ENCODE results near the gene CEACAM1.
"Not testable (repeated sequence)": the region's sequence is repeated elsewhere in the genome, so short reads cannot be mapped to it uniquely, and the experiment has no call there.

The CEACAM1 gene

GRCh38 chr19:42554046-42554575, 25.8 kb upstream of the CEACAM1 start:
- DNase-seq (no peak), ATAC-seq (no peak)
- H3K4me1 Mint-ChIP-seq = peaks cover 11% of the 10 kb centered on the region
- peaks cover 57% of the 10 kb centered on the region for H3K27me3 Mint-ChIP-seq
- peak overlapping the region in 1 of 2 donors; percentile 31 for H3K27ac Mint-ChIP-seq
- H3K9me3 Mint-ChIP-seq = peaks cover 6 to 8% of the 10 kb centered on the region in 2 donors
- no peak overlapping the region for H3K4me3 Mint-ChIP-seq

- ATAC-seq = no peak
- Mint-ChIP-seq H3K27me3 (peaks cover 57% of the 10 kb centered on the region), H3K4me3 (no peak overlapping the region), H3K27ac (peak overlapping the region in 1 of 2 donors; percentile 54), H3K4me1 (peaks cover 11% of the 10 kb centered on the region), H3K9me3 (peaks cover 8 to 13% of the 10 kb centered on the region in 2 donors)
- no peak for DNase-seq
Observed at GRCh38 chr19:42553292-42554045, 25.2 kb upstream of the CEACAM1 start.

- peaks cover 11% of the 10 kb centered on the region for H3K4me1 Mint-ChIP-seq
- H3K27me3 Mint-ChIP-seq = peaks cover 57% of the 10 kb centered on the region
- DNase-seq = no peak
- H3K27ac Mint-ChIP-seq = no peak overlapping the region
- peaks cover 8 to 13% of the 10 kb centered on the region in 2 donors for H3K9me3 Mint-ChIP-seq
- no peak overlapping the region for H3K4me3 Mint-ChIP-seq
- ATAC-seq = no peak
Observed at GRCh38 chr19:42552086-42553065, 24.1 kb upstream of the CEACAM1 start.

GRCh38 chr19:42550521-42550920, 22.2 kb upstream of the CEACAM1 start:
- H3K4me1 Mint-ChIP-seq, H3K4me3 Mint-ChIP-seq, DNase-seq, H3K27ac Mint-ChIP-seq, ATAC-seq: not testable (repeated sequence)
- Mint-ChIP-seq H3K27me3 (peaks cover 43% of the 10 kb centered on the region), H3K9me3 (peaks cover 8 to 13% of the 10 kb centered on the region in 2 donors)

- DNase-seq, H3K27ac Mint-ChIP-seq, H3K4me3 Mint-ChIP-seq, H3K4me1 Mint-ChIP-seq, ATAC-seq: not testable (repeated sequence)
- Mint-ChIP-seq H3K27me3 (peaks cover 28% of the 10 kb centered on the region), H3K9me3 (peaks cover 8 to 13% of the 10 kb centered on the region in 2 donors)
Observed at GRCh38 chr19:42549067-42549466, 20.8 kb upstream of the CEACAM1 start.

- Mint-ChIP-seq H3K27ac (no peak overlapping the region), H3K27me3 (peaks cover 25% of the 10 kb centered on the region), H3K4me1 (no peaks in the 10 kb centered on the region), H3K4me3 (no peak overlapping the region), H3K9me3 (peaks cover 8 to 13% of the 10 kb centered on the region in 2 donors)
- DNase-seq (no peak), ATAC-seq (no peak)
Observed at GRCh38 chr19:42548552-42548951, 20.3 kb upstream of the CEACAM1 start.

- ATAC-seq (no peak), DNase-seq (no peak)
- no peak overlapping the region for H3K27ac Mint-ChIP-seq
- H3K9me3 Mint-ChIP-seq = peaks cover 8 to 13% of the 10 kb centered on the region in 2 donors
- peaks cover 25% of the 10 kb centered on the region for H3K27me3 Mint-ChIP-seq
- H3K4me3 Mint-ChIP-seq = no peak overlapping the region
- H3K4me1 Mint-ChIP-seq = no peaks in the 10 kb centered on the region
Observed at GRCh38 chr19:42547929-42548328, 19.6 kb upstream of the CEACAM1 start.

GRCh38 chr19:42546831-42547500, 18.7 kb upstream of the CEACAM1 start:
- peak overlapping the region in 1 of 2 donors; percentile 15 for H3K27ac Mint-ChIP-seq
- no peak for ATAC-seq

GRCh38 chr19:42544146-42544545, 15.9 kb upstream of the CEACAM1 start:
- Mint-ChIP-seq H3K4me1 (no peaks in the 10 kb centered on the region), H3K4me3 (no peak overlapping the region), H3K9me3 (peaks cover 2 to 6% of the 10 kb centered on the region in 2 donors), H3K27ac (no peak overlapping the region), H3K27me3 (peaks cover 10% of the 10 kb centered on the region)
- DNase-seq (no peak), ATAC-seq (no peak)

More at GRCh38 chr19:42546831-42547500, 18.7 kb upstream of the CEACAM1 start:
- no peak for DNase-seq
- H3K9me3 Mint-ChIP-seq = peaks cover 8 to 13% of the 10 kb centered on the region in 2 donors
- H3K4me1 Mint-ChIP-seq = no peaks in the 10 kb centered on the region
- H3K27me3 Mint-ChIP-seq = peaks cover 17% of the 10 kb centered on the region
- H3K4me3 Mint-ChIP-seq = no peak overlapping the region

GRCh38 chr19:42542791-42543190, 14.5 kb upstream of the CEACAM1 start:
- no peak for DNase-seq
- Mint-ChIP-seq H3K4me1 (no peaks in the 10 kb centered on the region), H3K4me3 (no peak overlapping the region), H3K27ac (no peak overlapping the region), H3K27me3 (peaks cover 17% of the 10 kb centered on the region), H3K9me3 (no peaks in the 10 kb centered on the region)
- ATAC-seq = no peak

- H3K9me3 Mint-ChIP-seq = no peaks in the 10 kb centered on the region
- no peak for ATAC-seq
- H3K4me3 Mint-ChIP-seq = no peak overlapping the region
- no peaks in the 10 kb centered on the region for H3K4me1 Mint-ChIP-seq
- no peak for DNase-seq
- no peak overlapping the region for H3K27ac Mint-ChIP-seq
- H3K27me3 Mint-ChIP-seq = peaks cover 8% of the 10 kb centered on the region
Observed at GRCh38 chr19:42540071-42540553, 11.8 kb upstream of the CEACAM1 start.

- Mint-ChIP-seq H3K4me3 (no peak overlapping the region), H3K4me1 (no peaks in the 10 kb centered on the region), H3K9me3 (no peaks in the 10 kb centered on the region), H3K27ac (no peak overlapping the region), H3K27me3 (peaks cover 8% of the 10 kb centered on the region)
- no peak for DNase-seq
- no peak for ATAC-seq
Observed at GRCh38 chr19:42538841-42539709, 10.8 kb upstream of the CEACAM1 start.

GRCh38 chr19:42535276-42535675, 7.0 kb upstream of the CEACAM1 start:
- H3K9me3 Mint-ChIP-seq, H3K4me3 Mint-ChIP-seq, ATAC-seq, H3K27ac Mint-ChIP-seq, H3K27me3 Mint-ChIP-seq, H3K4me1 Mint-ChIP-seq, DNase-seq: not testable (repeated sequence)

GRCh38 chr19:42534391-42534790, 6.1 kb upstream of the CEACAM1 start:
- Mint-ChIP-seq H3K27me3 (peaks cover 8% of the 10 kb centered on the region), H3K27ac (no peak overlapping the region), H3K4me3 (no peak overlapping the region), H3K4me1 (peaks cover 7% of the 10 kb centered on the region), H3K9me3 (no peaks in the 10 kb centered on the region)
- DNase-seq (no peak), ATAC-seq (no peak)
